B cell (primary cell): Measurements from ENCODE around the gene DCTPP1. TPM values are rescaled to one million over a fixed set of nuclear protein-coding genes. Genes with fewer than 3 reads are reported as not detected.
A peak's percentile ranks its signal among the peaks of the same experiment; 100 is the strongest.

Experiments used
- ATAC-seq: fragments of 200-7000 bp; cut with Tn5 transposase; one replicate; pipeline ENCODE4 v1.10.0; 2021; ENCODE audit warnings: low read depth, mild to moderate bottlenecking, moderate number of reproducible peaks, moderate library complexity
- CTCF ChIA-PET: fragments of 350-600 bp; sonication (Branson Sonifier 250); formaldehyde crosslinking; loops from one replicate; lab custom pipeline; 2021; ENCODE audit warnings: antibody characterized with exemption, inconsistent platforms; lab: Charles Lee
- POLR2A ChIA-PET: fragments of 350-600 bp; sonication (Branson Sonifier 250); formaldehyde crosslinking; loops from one replicate; lab custom pipeline; 2021; ENCODE audit warnings: antibody characterized with exemption; lab: Charles Lee
- DNase-seq: peaks from one replicate; pipeline ENCODE4 v3.0.0; 2013
- H2AFZ ChIP-seq: 2 replicates; pipeline ENCODE4 v1.6.1; 2012; ENCODE audit warnings: mild to moderate bottlenecking, low read depth, low read length; ENCODE audit not compliant: insufficient read depth, poor library complexity, severe bottlenecking
- H3K27ac ChIP-seq, 2 donors: 1 replicate in 1 of 2; 2 replicates in 1 of 2; pipeline ENCODE4 v1.5.1; 2012 to 2013; ENCODE audit warnings: low read length in 2 of 2, mild to moderate bottlenecking in 2 of 2, moderate library complexity in 1 of 2
- H3K27me3 ChIP-seq, 4 experiments: fragments of 200-600 bp in 1 of 4; sonication (generic) in 1 of 4; replicated peaks in 1 of 4; 1 replicate in 2 of 4; 2 replicates in 2 of 4; pipeline versions ENCODE4 v1.6.1 to v1.7.0; 2013 to 2016; ENCODE audit warnings: low read length in 3 of 4, mild to moderate bottlenecking in 2 of 4, mixed read lengths in 1 of 4, moderate library complexity in 1 of 4; ENCODE audit not compliant: insufficient read depth in 4 of 4, control insufficient read depth in 3 of 4; ENCODE audit errors: control extremely low read depth in 1 of 4
- H3K36me3 ChIP-seq, 2 experiments: replicated peaks in 1 of 2; 1 replicate in 1 of 2; 2 replicates in 1 of 2; pipeline versions ENCODE4 v1.6.1 to v1.7.1; 2013; ENCODE audit warnings: low read length in 1 of 2; ENCODE audit not compliant: insufficient read depth in 2 of 2, control insufficient read depth in 1 of 2; ENCODE audit errors: control extremely low read depth in 1 of 2, extremely low read depth in 1 of 2
- H3K4me1 ChIP-seq, 2 donors: fragments of 200-600 bp in 1 of 2; sonication (generic) in 1 of 2; 1 replicate in 1 of 2; 2 replicates in 1 of 2; pipeline versions ENCODE4 v1.5.1 to v1.6.1; 2013 to 2017; ENCODE audit warnings: low read length in 2 of 2; ENCODE audit not compliant: control insufficient read depth in 2 of 2, insufficient read depth in 2 of 2
- H3K4me2 ChIP-seq: replicated peaks from 2 replicates; pipeline ENCODE3; 2012; ENCODE audit warnings: mild to moderate bottlenecking, low read depth, low read length; ENCODE audit not compliant: poor library complexity, severe bottlenecking
- H3K4me3 ChIP-seq, 5 experiments: fragments of 200-600 bp in 1 of 5; sonication (generic) in 1 of 5; 1 replicate in 3 of 5; 2 replicates in 2 of 5; pipeline versions ENCODE4 v1.5.1 to v1.7.0; 2011 to 2016; ENCODE audit warnings: low read length in 4 of 5, mild to moderate bottlenecking in 4 of 5, low read depth in 2 of 5, control low read depth in 1 of 5, moderate library complexity in 1 of 5; ENCODE audit not compliant: insufficient read depth in 1 of 5; ENCODE audit errors: control extremely low read depth in 1 of 5, extremely low read depth in 1 of 5
- H3K79me2 ChIP-seq: fragments of 200-600 bp; sonication (generic); one replicate; pipeline ENCODE4 v1.6.0; 2016; ENCODE audit warnings: low read length; ENCODE audit not compliant: control insufficient read depth, insufficient read depth
- H3K9ac ChIP-seq: fragments of 200-600 bp; sonication (generic); 2 replicates; pipeline ENCODE4 v1.6.1; 2017; ENCODE audit warnings: mild to moderate bottlenecking, low read length, moderate library complexity
- H3K9me3 ChIP-seq, 3 donors: one replicate each; pipeline versions ENCODE4 v1.6.1 to v1.7.1; 2013; ENCODE audit warnings: low read length in 2 of 3; ENCODE audit not compliant: control insufficient read depth in 2 of 3, insufficient read depth in 1 of 3; ENCODE audit errors: control extremely low read depth in 1 of 3
- H4K20me1 ChIP-seq: 2 replicates; pipeline ENCODE4 v1.6.0; 2012; ENCODE audit warnings: mild to moderate bottlenecking, low read length; ENCODE audit not compliant: insufficient read depth, control insufficient read depth, poor library complexity, severe bottlenecking
- H3K27ac Mint-ChIP-seq: one replicate; pipeline ENCODE4 v1.8.0; 2021; ENCODE audit warnings: mixed read lengths
- H3K27me3 Mint-ChIP-seq: one replicate; pipeline ENCODE4 v1.8.0; 2021; ENCODE audit warnings: mixed read lengths
- H3K4me1 Mint-ChIP-seq: one replicate; pipeline ENCODE4 v1.8.0; 2021; ENCODE audit warnings: mixed read lengths
- H3K4me3 Mint-ChIP-seq: one replicate; pipeline ENCODE4 v1.8.0; 2021; ENCODE audit warnings: mixed read lengths
- H3K9me3 Mint-ChIP-seq: one replicate; pipeline ENCODE4 v1.8.0; 2022; ENCODE audit warnings: mixed read lengths; ENCODE audit not compliant: insufficient read depth
- CTCF ChIP-seq: fragments of 200-600 bp; IDR thresholded peaks from one replicate; pipeline ENCODE4 v1.8.0; 2022; ENCODE audit warnings: antibody characterized with exemption, mild to moderate bottlenecking
- EZH2 ChIP-seq: IDR thresholded peaks from 2 replicates; pipeline ENCODE4 v1.6.1; 2012; ENCODE audit warnings: borderline replicate concordance, low read depth, mild to moderate bottlenecking, moderate library complexity, low read length; ENCODE audit not compliant: insufficient read depth, poor library complexity, severe bottlenecking
- WGBS: methylation state at CpG from one replicate; pipeline ENCODE4 v1.1.5; 2013; ENCODE audit warnings: missing lambda C conversion rate; ENCODE audit not compliant: insufficient coverage; 5-methylcytosine and 5-hydroxymethylcytosine counted together
- intact Hi-C: fragments of 100-400 bp; cut with micrococcal nuclease; formaldehyde crosslinking; loops from one replicate; pipeline ENCODE4 v1.10.0; 2022
- polyA plus RNA-seq: library from polyadenylated mRNA; depleted of rRNA; stranded (reverse); fragments of >200 nt; gene quantifications from 2 replicates; pipeline ENCODE4 v1.2.3, GENCODE V29; 2012
- total RNA-seq, 2 donors: library from RNA; stranded (reverse); fragments of 120-200 nt in 1 of 2; gene quantifications; 1 replicate in 1 of 2; 2 replicates in 1 of 2; pipeline versions ENCODE4 v1.2.3 to v1.2.4, GENCODE V29; 2013 to 2022

Gene DCTPP1
- total and polyA plus RNA-seq, 2 donors (not counting 1 experiment from before 2014, with no cell fraction given) = 25.0 to 30.3 TPM

GRCh38 chr16:30395992-30396585 lies 33.7 kb downstream of the DCTPP1 start:
- Histone ChIP-seq H3K9ac (peak overlapping the region; percentile 71), H3K4me2 (peak overlapping the region; percentile 87), H3K27ac (peak overlapping the region in 1 of 2 donors; percentile 33), H2AFZ (peak overlapping the region; percentile 95), H4K20me1 (peaks cover 25% of the 10 kb centered on the region), H3K36me3 (peaks cover 0 to 16% of the 10 kb centered on the region in 2 experiments), H3K27me3 (no peaks in the 10 kb centered on the region), H3K9me3 (no peaks in the 10 kb centered on the region), H3K79me2 (peaks cover 30% of the 10 kb centered on the region), H3K4me1 (peaks cover 16 to 39% of the 10 kb centered on the region in 2 donors), H3K4me3 (peak overlapping the region; percentile 32 to 75 (median 66))
- no peaks in the 10 kb centered on the region for H3K27me3 Mint-ChIP-seq
- peaks cover 26% of the 10 kb centered on the region for H3K4me1 Mint-ChIP-seq
- H3K9me3 Mint-ChIP-seq = no peaks in the 10 kb centered on the region
- intact Hi-C loops = loop anchor here (1.0 to 10.0 kb wide), 7 partner anchors 13 to 531 kb away; partner anchors contain the start of genes CD2BP2, CDIPT, SEPTIN1 and TBC1D10B
- H3K27ac Mint-ChIP-seq = peak overlapping the region; percentile 70
- WGBS = 31% methylated on average over 8 of the region's 13 CpGs
- ChIA-PET CTCF (interaction anchor here (0.7 to 5.0 kb wide), 8 partner anchors 9 to 34 kb away, joined by 3 to 65 read pairs (median 7); partner anchors contain the start of genes DCTPP1, SEPTIN1, TBC1D10B and ZNF771), POLR2A (interaction anchor here (0.8 to 4.7 kb wide), 6 partner anchors 11 to 41 kb away, joined by 3 to 51 read pairs (median 7); partner anchors contain the start of genes CD2BP2, SEPTIN1, TBC1D10B and ZNF771)
- TF ChIP-seq EZH2 = no peak
- no peak for TF ChIP-seq CTCF
- DNase-seq (no peak), ATAC-seq (no peak)
- peak overlapping the region; percentile 84 for H3K4me3 Mint-ChIP-seq
